Progenitor cell of endocrine pancreas (in vitro differentiated cells): ENCODE measurements around the gene OR4N5. TPM values are rescaled to one million over a fixed set of nuclear protein-coding genes. Genes with fewer than 3 reads are reported as not detected.

Experiments used
- DNase-seq: peaks from one replicate; pipeline ENCODE4 v3.0.0; 2021; ENCODE audit warnings: low spot score; ENCODE audit not compliant: unreplicated experiment
- H3K27ac Mint-ChIP-seq: 2 replicates; pipeline ENCODE4 v1.8.0; 2021; ENCODE audit warnings: mild to moderate bottlenecking, moderate library complexity, mixed read lengths
- H3K27me3 Mint-ChIP-seq: 2 replicates; pipeline ENCODE4 v1.8.0; 2021; ENCODE audit warnings: mixed read lengths
- H3K36me3 Mint-ChIP-seq: 2 replicates; pipeline ENCODE4 v1.8.0; 2022; ENCODE audit warnings: mixed read lengths; ENCODE audit not compliant: insufficient read depth
- H3K4me1 Mint-ChIP-seq: 2 replicates; pipeline ENCODE4 v1.8.0; 2021; ENCODE audit warnings: low read depth, mixed read lengths
- H3K4me3 Mint-ChIP-seq: 2 replicates; pipeline ENCODE4 v1.8.0; 2021; ENCODE audit warnings: low read depth, mild to moderate bottlenecking, moderate library complexity, mixed read lengths
- H3K9me3 Mint-ChIP-seq: 2 replicates; pipeline ENCODE4 v1.8.0; 2021; ENCODE audit warnings: low read depth, mixed read lengths
- CTCF ChIP-seq: fragments of 200-600 bp; sonication (generic); IDR thresholded peaks from one replicate; pipeline ENCODE4 v1.5.0; 2021; ENCODE audit warnings: antibody characterized with exemption, mild to moderate bottlenecking; ENCODE audit not compliant: unreplicated experiment
- total RNA-seq: library from RNA; stranded (reverse); gene quantifications from 2 replicates; pipeline ENCODE4 v1.2.1, GENCODE V29; 2021

Gene OR4N5
- total RNA-seq, 1 donor from 2014 or later: not detected

GRCh38 chr14:20112321-20112720 is 26.3 kb upstream of the OR4N5 start:
- H3K4me3 Mint-ChIP-seq: no peak overlapping the region
- no peak for DNase-seq
- H3K27me3 Mint-ChIP-seq: no peaks in the 10 kb centered on the region
- H3K36me3 Mint-ChIP-seq: peaks cover 2% of the 10 kb centered on the region
- H3K4me1 Mint-ChIP-seq: no peaks in the 10 kb centered on the region
- peaks cover 32% of the 10 kb centered on the region for H3K9me3 Mint-ChIP-seq
- H3K27ac Mint-ChIP-seq: no peak overlapping the region
- no peak for TF ChIP-seq CTCF

- peaks cover 58% of the 10 kb centered on the region for H3K9me3 Mint-ChIP-seq
- H3K27ac Mint-ChIP-seq: no peak overlapping the region
- no peak for TF ChIP-seq CTCF
- no peak overlapping the region for H3K4me3 Mint-ChIP-seq
- no peak for DNase-seq
- no peaks in the 10 kb centered on the region for H3K4me1 Mint-ChIP-seq
- H3K27me3 Mint-ChIP-seq: no peaks in the 10 kb centered on the region
- H3K36me3 Mint-ChIP-seq: peaks cover 6% of the 10 kb centered on the region
Measured at GRCh38 chr14:20116748-20117147, 21.9 kb upstream of the OR4N5 start.

- H3K27ac Mint-ChIP-seq: no peak overlapping the region
- no peak for DNase-seq
- H3K4me3 Mint-ChIP-seq: no peak overlapping the region
- H3K27me3 Mint-ChIP-seq: no peaks in the 10 kb centered on the region
- H3K4me1 Mint-ChIP-seq: no peaks in the 10 kb centered on the region
- H3K9me3 Mint-ChIP-seq: peaks cover 63% of the 10 kb centered on the region
- H3K36me3 Mint-ChIP-seq: peaks cover 4% of the 10 kb centered on the region
- TF ChIP-seq CTCF: no peak
Measured at GRCh38 chr14:20118795-20119194, 19.8 kb upstream of the OR4N5 start.

GRCh38 chr14:20143911-20144310 is 5.3 kb downstream of the OR4N5 start:
- no peaks in the 10 kb centered on the region for H3K36me3 Mint-ChIP-seq
- no peaks in the 10 kb centered on the region for H3K27me3 Mint-ChIP-seq
- H3K4me3 Mint-ChIP-seq: no peak overlapping the region
- DNase-seq: no peak
- TF ChIP-seq CTCF: no peak
- peaks cover 65% of the 10 kb centered on the region for H3K9me3 Mint-ChIP-seq
- no peaks in the 10 kb centered on the region for H3K4me1 Mint-ChIP-seq
- no peak overlapping the region for H3K27ac Mint-ChIP-seq

- no peaks in the 10 kb centered on the region for H3K36me3 Mint-ChIP-seq
- no peak overlapping the region for H3K4me3 Mint-ChIP-seq
- no peak for TF ChIP-seq CTCF
- DNase-seq: no peak
- peaks cover 68% of the 10 kb centered on the region for H3K9me3 Mint-ChIP-seq
- no peaks in the 10 kb centered on the region for H3K4me1 Mint-ChIP-seq
- no peaks in the 10 kb centered on the region for H3K27me3 Mint-ChIP-seq
- H3K27ac Mint-ChIP-seq: no peak overlapping the region
Measured at GRCh38 chr14:20144820-20145219, 6.2 kb downstream of the OR4N5 start.
